GM19239 (cell line): ENCODE data around the gene ANKFY1.
A peak's percentile ranks its signal among the peaks of the same experiment; 100 is the strongest.
"Not testable (repeated sequence)": the region's sequence is repeated elsewhere in the genome, so short reads cannot be mapped to it uniquely, and the experiment has no call there.

Experiments
- DNase-seq: peaks from one replicate; pipeline ENCODE4 v3.0.0; 2011; ENCODE audit warnings: low spot score; ENCODE audit not compliant: insufficient read length
- FAIRE-seq: peaks from 2 replicates; lab custom pipeline; 2011; peaks lifted over from hg19 to GRCh38; lab: Jason Lieb, UNC

Gene ANKFY1

GRCh38 chr17:4229627-4230541 is 33.9 kb downstream of the ANKFY1 start:
- DNase-seq, result no peak
- no peak for FAIRE-seq

GRCh38 chr17:4221899-4222659 is 41.7 kb downstream of the ANKFY1 start:
- FAIRE-seq, result no peak
- no peak for DNase-seq

GRCh38 chr17:4221163-4221562 is 42.6 kb downstream of the ANKFY1 start:
- no peak for DNase-seq
- FAIRE-seq, result no peak

- DNase-seq, result no peak
- no peak for FAIRE-seq
Observed at GRCh38 chr17:4220655-4221054, 43.1 kb downstream of the ANKFY1 start.

GRCh38 chr17:4219241-4219640 is 44.5 kb downstream of the ANKFY1 start:
- DNase-seq, result no peak
- no peak for FAIRE-seq

GRCh38 chr17:4215882-4216570 is 47.8 kb downstream of the ANKFY1 start:
- DNase-seq (no peak), FAIRE-seq (no peak)

- DNase-seq, result no peak
Observed at GRCh38 chr17:4214157-4214556, 49.6 kb downstream of the ANKFY1 start.

GRCh38 chr17:4209611-4210010 is 54.2 kb downstream of the ANKFY1 start:
- no peak for FAIRE-seq
- DNase-seq, result no peak

More at GRCh38 chr17:4214157-4214556, 49.6 kb downstream of the ANKFY1 start:
- FAIRE-seq, result no peak

- DNase-seq (no peak), FAIRE-seq (no peak)
Observed at GRCh38 chr17:4208238-4208637, 55.5 kb downstream of the ANKFY1 start.

GRCh38 chr17:4206962-4207361 is 56.8 kb downstream of the ANKFY1 start:
- DNase-seq (no peak), FAIRE-seq (peak; percentile 14)

- no peak for FAIRE-seq
- DNase-seq, result no peak
Observed at GRCh38 chr17:4205917-4206316, 57.9 kb downstream of the ANKFY1 start.

- DNase-seq (no peak), FAIRE-seq (no peak)
Observed at GRCh38 chr17:4204710-4205173, 59.0 kb downstream of the ANKFY1 start.

- no peak for DNase-seq
- no peak for FAIRE-seq
Observed at GRCh38 chr17:4204190-4204589, 59.6 kb downstream of the ANKFY1 start.

GRCh38 chr17:4201226-4201625 is 62.6 kb downstream of the ANKFY1 start:
- no peak for FAIRE-seq

GRCh38 chr17:4199818-4200402 is 63.9 kb downstream of the ANKFY1 start:
- peak; percentile 91 for FAIRE-seq
- peak; percentile 58 for DNase-seq

More at GRCh38 chr17:4201226-4201625, 62.6 kb downstream of the ANKFY1 start:
- DNase-seq, result no peak

- no peak for DNase-seq
- no peak for FAIRE-seq
Observed at GRCh38 chr17:4198995-4199394, 64.8 kb downstream of the ANKFY1 start.

- DNase-seq, result no peak
- no peak for FAIRE-seq
Observed at GRCh38 chr17:4195306-4195705, 68.5 kb downstream of the ANKFY1 start.

GRCh38 chr17:4194796-4195195 is 69.0 kb downstream of the ANKFY1 start:
- no peak for DNase-seq
- no peak for FAIRE-seq

- DNase-seq, FAIRE-seq: not testable (repeated sequence)
Observed at GRCh38 chr17:4190791-4191190, 73.0 kb downstream of the ANKFY1 start.

GRCh38 chr17:4189280-4189679 is 74.5 kb downstream of the ANKFY1 start:
- FAIRE-seq, result no peak
- DNase-seq, result no peak
